HUES64 (cell line): ENCODE results near the gene PSMG1. TPM values are rescaled to one million over a fixed set of nuclear protein-coding genes. Genes with fewer than 3 reads are reported as not detected.
"Not testable (repeated sequence)": the region's sequence is repeated elsewhere in the genome, so short reads cannot be mapped to it uniquely, and the experiment has no call there.

Experiments
- H3K27ac ChIP-seq: 2 replicates; pipeline ENCODE4 v1.7.0; 2013; ENCODE audit warnings: low read depth, low read length, inconsistent platforms
- H3K27me3 ChIP-seq: 2 replicates; pipeline ENCODE4 v1.6.1; 2013; ENCODE audit warnings: mild to moderate bottlenecking, low read length; ENCODE audit not compliant: insufficient read depth
- H3K36me3 ChIP-seq: 2 replicates; pipeline ENCODE4 v1.6.1; 2013; ENCODE audit warnings: mild to moderate bottlenecking, low read length; ENCODE audit not compliant: insufficient read depth
- H3K4me1 ChIP-seq: 2 replicates; pipeline ENCODE4 v1.6.1; 2013; ENCODE audit warnings: mild to moderate bottlenecking, low read length, moderate library complexity; ENCODE audit not compliant: insufficient read depth
- H3K4me3 ChIP-seq: 2 replicates; pipeline ENCODE4 v1.5.1; 2013; ENCODE audit warnings: mild to moderate bottlenecking, low read length, moderate library complexity
- H3K9ac ChIP-seq: 2 replicates; pipeline ENCODE4 v1.6.1; 2013; ENCODE audit warnings: mild to moderate bottlenecking, low read depth, low read length
- H3K9me3 ChIP-seq: 2 replicates; pipeline ENCODE4 v1.6.1; 2013; ENCODE audit warnings: low read depth, low read length; ENCODE audit not compliant: insufficient read depth
- WGBS: fragments of 150-250, 120-280 bp; methylation state at CpG from one replicate; pipeline ENCODE4 v1.1.7; 2013; ENCODE audit warnings: missing lambda C conversion rate; 5-methylcytosine and 5-hydroxymethylcytosine counted together
- polyA plus RNA-seq, 2 experiments: library from polyadenylated mRNA; stranded (reverse); fragments of 50-300 nt; gene quantifications; one replicate each; pipeline ENCODE4 v1.2.3, GENCODE V29; 2013

Gene PSMG1, protein sequence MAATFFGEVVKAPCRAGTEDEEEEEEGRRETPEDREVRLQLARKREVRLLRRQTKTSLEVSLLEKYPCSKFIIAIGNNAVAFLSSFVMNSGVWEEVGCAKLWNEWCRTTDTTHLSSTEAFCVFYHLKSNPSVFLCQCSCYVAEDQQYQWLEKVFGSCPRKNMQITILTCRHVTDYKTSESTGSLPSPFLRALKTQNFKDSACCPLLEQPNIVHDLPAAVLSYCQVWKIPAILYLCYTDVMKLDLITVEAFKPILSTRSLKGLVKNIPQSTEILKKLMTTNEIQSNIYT
- 98.6 TPM for polyA plus RNA-seq (2013, experiment 1 of 2)
- polyA plus RNA-seq (2013, experiment 2 of 2): 85.3 TPM

DNA sequence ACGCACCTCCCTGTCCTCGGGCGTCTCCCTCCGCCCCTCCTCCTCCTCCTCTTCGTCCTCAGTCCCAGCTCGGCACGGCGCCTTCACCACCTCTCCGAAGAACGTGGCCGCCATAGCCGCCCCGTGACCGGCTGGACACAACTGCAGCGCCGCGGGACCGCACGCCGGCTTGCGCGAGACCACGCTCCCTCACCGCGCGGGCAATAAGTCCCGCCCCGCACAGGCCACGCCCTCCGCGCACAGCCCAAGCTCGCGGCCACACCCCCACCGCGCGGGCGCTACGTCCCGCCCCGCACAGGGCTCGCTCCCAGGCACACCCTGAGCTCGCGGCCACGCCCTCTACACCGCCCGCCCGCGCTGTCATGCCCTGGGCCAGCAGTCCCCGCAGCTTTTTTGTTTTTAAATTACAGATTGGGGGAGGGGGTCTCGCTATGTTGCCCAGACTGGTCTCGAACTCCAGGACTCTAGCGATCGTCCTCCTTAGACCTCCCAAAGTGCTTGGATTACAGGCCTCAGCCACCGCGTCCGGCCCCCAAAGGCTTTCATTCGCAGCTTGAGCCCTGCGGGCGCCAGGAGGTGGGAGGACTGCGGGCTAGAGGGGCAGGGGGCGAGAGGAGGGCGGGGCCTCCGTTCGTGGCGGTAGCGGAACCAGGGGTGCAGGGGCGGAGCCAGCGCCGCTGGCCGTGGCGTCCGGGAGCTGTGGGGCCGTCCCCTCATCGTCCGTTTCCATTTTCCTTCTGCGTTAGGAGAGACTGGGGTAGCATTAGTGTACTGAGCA lies at the start of gene PSMG1:
TSS of gene PSMG1 (minus strand) at position 180 of the 778 bp plus-strand sequence. CDS start at position 114, 66 bp downstream.
- peaks cover 23% of the 10 kb centered on the region for H3K36me3 ChIP-seq
- no peaks in the 10 kb centered on the region for H3K27me3 ChIP-seq
- peaks cover 21% of the 10 kb centered on the region for H3K4me1 ChIP-seq
- H3K27ac ChIP-seq: peak within 1 kb of the TSS; percentile 89
- H3K9ac ChIP-seq: peak within 1 kb of the TSS; percentile 95
- under 1% methylated on average over 76 of the region's 76 CpGs for WGBS
- no peaks in the 10 kb centered on the region for H3K9me3 ChIP-seq
- H3K4me3 ChIP-seq: peak within 1 kb of the TSS; percentile 87

DNA sequence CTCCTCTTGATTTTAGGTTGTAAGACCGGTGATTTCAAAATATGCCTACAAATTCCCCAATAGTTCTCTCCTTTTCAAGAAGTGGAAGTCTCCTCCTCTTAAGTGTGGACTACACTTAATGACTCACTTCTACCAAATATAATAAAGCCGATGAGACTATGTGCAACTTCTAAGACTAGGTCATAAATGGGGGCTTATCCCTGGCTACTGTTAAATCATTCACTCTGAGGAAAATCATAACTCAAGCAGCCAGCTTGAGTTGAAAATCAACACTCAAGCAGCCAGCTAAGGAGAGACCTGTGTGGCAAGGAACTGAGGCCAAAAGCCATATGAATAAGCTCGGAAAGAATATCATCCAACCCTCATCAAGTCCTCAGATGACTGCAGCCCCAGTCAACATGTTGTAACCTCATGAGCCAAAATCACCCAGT lies 49.6 kb upstream of the PSMG1 start:
- Histone ChIP-seq H3K27me3 (no peaks in the 10 kb centered on the region), H3K4me3 (no peak overlapping the region), H3K36me3 (peaks cover 95% of the 10 kb centered on the region), H3K27ac (no peak overlapping the region), H3K9ac (no peak overlapping the region), H3K9me3 (no peaks in the 10 kb centered on the region), H3K4me1 (no peaks in the 10 kb centered on the region)
- 91% methylated on average over 3 of the region's 3 CpGs for WGBS

DNA sequence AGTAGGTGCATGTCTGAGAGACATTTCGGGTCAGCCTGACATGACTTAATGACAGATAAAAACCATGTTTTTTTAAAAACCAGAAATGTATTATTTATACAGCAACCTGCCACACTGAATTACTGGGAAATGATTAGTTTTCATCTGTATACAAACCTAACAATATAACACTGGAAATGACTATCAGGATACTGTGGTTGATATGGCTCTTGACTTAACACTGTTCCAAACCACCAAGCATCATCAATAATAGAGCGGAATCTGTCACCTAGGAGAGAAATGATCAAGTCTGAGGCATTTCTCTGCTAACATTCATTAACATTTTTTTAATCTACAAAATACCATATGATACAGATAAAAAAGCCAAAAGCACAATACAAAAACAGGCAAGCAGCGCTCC lies 41.7 kb upstream of the PSMG1 start:
- 92% methylated on average over 3 of the region's 3 CpGs for WGBS
- Histone ChIP-seq H3K9me3 (no peaks in the 10 kb centered on the region), H3K36me3 (peaks cover 99% of the 10 kb centered on the region), H3K27me3 (no peaks in the 10 kb centered on the region), H3K27ac (no peak overlapping the region), H3K4me3 (no peak overlapping the region), H3K9ac (no peak overlapping the region), H3K4me1 (no peaks in the 10 kb centered on the region)

DNA sequence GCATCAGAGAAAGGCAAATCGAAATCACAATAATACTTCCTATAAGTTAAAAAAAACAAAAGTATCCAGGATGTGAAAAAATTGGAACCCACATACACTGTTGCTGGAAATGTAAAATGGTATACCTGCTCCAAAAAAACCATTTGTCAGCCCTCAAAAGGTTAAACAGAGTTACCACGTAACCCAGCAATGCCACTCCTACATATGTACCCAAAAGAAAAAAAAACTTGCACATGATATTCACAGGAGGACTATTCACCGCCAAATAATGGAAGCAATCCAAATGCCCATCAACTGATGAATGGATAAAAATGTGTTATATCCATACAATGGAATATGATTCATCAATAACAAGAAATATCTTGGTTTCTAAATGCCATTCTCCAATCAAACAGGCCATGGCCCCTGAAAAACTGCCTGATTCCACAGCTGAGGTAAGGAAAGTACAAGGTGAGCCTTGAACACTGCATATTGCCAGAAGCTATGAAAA lies 38.8 kb upstream of the PSMG1 start:
- Histone ChIP-seq H3K9me3 (no peaks in the 10 kb centered on the region), H3K4me1 (no peaks in the 10 kb centered on the region), H3K9ac (no peak overlapping the region), H3K4me3 (no peak overlapping the region), H3K36me3 (peaks cover 96% of the 10 kb centered on the region), H3K27me3 (no peaks in the 10 kb centered on the region), H3K27ac (no peak overlapping the region)
- WGBS: 95% methylated on average over 2 of the region's 3 CpGs

DNA sequence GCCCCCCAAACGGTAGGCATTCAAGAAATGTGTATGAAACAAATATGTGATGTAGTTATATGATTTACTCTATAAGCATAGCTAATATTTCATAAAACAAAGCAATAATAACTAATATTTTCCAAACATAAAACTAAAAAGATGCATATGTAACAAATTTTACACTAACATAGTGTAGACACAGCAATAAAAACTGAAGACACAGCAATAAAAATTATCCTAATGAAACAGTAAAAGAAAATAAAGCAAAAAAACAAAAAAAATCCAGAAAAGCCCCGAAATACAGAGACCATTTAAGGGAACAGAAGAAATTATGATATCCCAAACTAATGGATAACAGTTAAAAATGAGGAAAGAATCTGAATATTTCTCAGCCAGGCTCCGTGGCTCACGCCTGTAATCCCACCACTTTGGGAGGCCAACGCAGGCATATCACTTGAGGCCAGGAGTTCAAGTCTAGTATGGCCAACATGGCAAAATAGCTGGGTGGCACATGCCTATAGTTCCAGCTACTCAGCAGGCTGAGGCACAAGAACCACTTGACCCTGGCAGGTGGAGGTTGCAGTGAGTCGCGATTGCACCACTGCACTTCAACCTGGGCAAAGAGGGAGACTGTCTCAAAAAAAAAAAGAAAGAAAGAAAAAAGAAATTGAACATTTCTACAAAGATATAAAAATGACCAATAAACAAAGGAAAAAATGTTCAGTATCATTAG lies 38.2 kb upstream of the PSMG1 start:
- Histone ChIP-seq H3K9me3 (no peaks in the 10 kb centered on the region), H3K36me3 (peaks cover 94% of the 10 kb centered on the region), H3K4me1 (no peaks in the 10 kb centered on the region), H3K9ac (no peak overlapping the region), H3K4me3 (no peak overlapping the region), H3K27ac (no peak overlapping the region), H3K27me3 (no peaks in the 10 kb centered on the region)
- WGBS: 97% methylated on average over 6 of the region's 7 CpGs

DNA sequence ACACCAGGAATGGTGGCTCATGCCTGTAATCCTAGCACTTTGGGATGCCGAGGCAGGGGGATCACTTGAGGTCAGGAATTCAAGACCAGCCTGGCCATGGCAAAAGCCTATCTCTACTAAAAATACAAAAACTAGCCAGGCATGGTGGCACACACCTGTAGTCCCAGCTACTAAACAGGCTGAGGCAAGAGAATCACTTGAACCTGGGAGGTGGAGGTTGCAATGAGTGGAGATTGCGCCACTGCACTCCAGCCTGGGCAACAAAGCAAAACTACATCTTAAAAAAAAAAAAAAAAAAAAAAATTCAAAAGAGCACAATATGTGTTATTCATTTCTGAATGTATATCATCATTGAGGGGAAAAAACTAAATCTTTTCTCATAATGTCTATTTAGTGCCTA lies 37.6 kb upstream of the PSMG1 start:
- not testable (repeated sequence) for H3K4me1 ChIP-seq, H3K4me3 ChIP-seq, H3K27me3 ChIP-seq, H3K9ac ChIP-seq, H3K9me3 ChIP-seq, H3K27ac ChIP-seq
- peaks cover 94% of the 10 kb centered on the region for H3K36me3 ChIP-seq
- 95% methylated on average over 1 of the region's 2 CpGs for WGBS

DNA sequence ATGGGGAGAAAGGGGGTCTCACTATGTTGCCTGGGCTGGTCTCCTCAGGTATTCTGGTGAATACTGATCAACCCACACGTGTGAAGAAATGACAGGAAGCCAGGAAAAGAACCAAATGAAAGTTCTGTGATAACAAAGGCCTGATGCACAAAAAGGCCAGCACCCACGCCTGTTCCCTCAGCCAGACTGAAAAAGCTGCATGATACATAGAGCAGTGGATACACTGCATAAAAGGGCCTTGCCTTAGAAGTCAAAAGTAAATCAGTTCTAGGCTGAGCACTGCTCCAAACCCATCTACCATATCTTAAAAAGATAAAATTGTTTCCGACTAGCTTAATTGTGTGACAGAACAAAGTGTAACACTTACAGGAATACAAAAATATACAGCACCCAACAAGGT lies 36.9 kb upstream of the PSMG1 start:
- Histone ChIP-seq H3K4me3 (no peak overlapping the region), H3K27ac (no peak overlapping the region), H3K4me1 (no peaks in the 10 kb centered on the region), H3K9me3 (no peaks in the 10 kb centered on the region), H3K9ac (no peak overlapping the region), H3K36me3 (peaks cover 94% of the 10 kb centered on the region), H3K27me3 (no peaks in the 10 kb centered on the region)
- WGBS: 93% methylated on average over 3 of the region's 3 CpGs

DNA sequence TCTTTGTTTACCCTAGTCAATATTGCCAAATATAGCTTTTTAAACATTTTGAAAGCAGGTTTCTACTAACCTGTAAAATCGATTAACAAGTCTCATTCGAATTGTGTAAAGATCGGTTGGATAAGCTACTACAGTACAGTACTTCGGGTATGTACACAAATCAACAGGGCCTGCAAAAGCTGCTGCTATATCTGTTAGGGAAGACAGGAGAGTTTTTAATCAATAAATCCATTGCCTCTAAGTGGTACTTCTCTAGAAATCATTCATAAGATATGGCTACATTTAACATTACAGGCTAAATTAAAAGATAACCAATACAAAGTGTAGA lies 34.8 kb upstream of the PSMG1 start:
- H3K27me3 ChIP-seq: no peaks in the 10 kb centered on the region
- H3K9me3 ChIP-seq: no peaks in the 10 kb centered on the region
- no peak overlapping the region for H3K9ac ChIP-seq
- no peaks in the 10 kb centered on the region for H3K4me1 ChIP-seq
- no peak overlapping the region for H3K27ac ChIP-seq
- H3K36me3 ChIP-seq: peaks cover 93% of the 10 kb centered on the region
- WGBS: 94% methylated on average over 4 of the region's 4 CpGs
- no peak overlapping the region for H3K4me3 ChIP-seq

DNA sequence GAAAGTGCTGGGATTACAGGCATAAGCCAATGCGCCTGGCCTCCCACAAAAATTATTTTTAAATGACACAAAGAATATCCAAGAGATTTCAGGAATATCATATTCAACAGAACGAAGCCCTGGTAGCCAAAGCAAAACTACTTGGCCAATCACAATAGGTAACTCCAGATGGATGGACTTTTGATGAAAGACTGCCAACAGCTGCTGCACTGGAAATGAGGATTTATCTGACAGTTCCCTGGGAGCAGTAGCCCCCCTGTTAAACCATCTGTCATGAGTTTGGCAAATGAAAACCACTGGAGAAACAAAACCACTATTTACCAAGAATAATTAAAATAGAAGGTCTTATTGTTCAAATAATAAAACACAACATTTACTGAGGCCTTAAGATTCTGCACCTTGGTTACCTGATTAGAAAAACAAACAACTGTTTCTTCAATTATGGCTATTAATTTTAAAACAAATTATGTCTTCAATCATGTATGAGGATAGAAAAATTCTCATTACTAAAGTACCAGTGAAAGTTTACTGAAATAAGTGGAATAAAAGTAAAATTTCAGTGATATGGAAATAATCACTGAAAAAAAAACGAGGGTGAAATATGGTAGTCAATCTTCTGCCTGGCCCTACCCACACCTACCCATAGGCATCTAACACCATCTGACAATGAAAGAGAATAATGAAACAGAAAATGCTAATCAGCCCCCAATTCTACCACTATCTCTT lies 34.3 kb upstream of the PSMG1 start:
- 88% methylated on average over 3 of the region's 3 CpGs for WGBS
- no peak overlapping the region for H3K9ac ChIP-seq
- H3K4me1 ChIP-seq: no peaks in the 10 kb centered on the region
- no peaks in the 10 kb centered on the region for H3K27me3 ChIP-seq
- H3K9me3 ChIP-seq: no peaks in the 10 kb centered on the region
- no peak overlapping the region for H3K27ac ChIP-seq
- H3K4me3 ChIP-seq: no peak overlapping the region
- H3K36me3 ChIP-seq: peaks cover 93% of the 10 kb centered on the region

DNA sequence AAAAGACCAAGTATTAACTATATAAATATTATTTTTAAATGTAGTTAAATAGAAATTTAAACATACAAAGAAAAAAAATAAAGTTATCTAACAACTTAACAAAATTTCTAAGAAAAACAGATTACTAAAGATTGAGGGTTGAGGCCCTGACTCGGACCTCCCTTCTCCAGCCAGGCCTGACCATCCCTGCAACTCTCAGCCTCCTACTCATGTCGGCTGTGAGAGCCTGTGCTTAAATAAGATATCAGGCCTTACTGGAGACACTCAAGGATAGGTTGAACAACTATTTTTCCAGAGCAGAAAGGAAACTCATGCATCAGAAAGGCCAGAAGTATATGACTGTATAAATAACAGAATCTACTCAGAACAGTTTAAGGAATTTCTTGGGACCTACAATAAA lies 33.0 kb upstream of the PSMG1 start:
- no peak overlapping the region for H3K9ac ChIP-seq
- H3K9me3 ChIP-seq: no peaks in the 10 kb centered on the region
- no peak overlapping the region; the same call in 1 of the 2 replicates for H3K27ac ChIP-seq
- WGBS: 94% methylated on average over 2 of the region's 2 CpGs
- no peak overlapping the region for H3K4me3 ChIP-seq
- H3K27me3 ChIP-seq: no peaks in the 10 kb centered on the region
- H3K36me3 ChIP-seq: peaks cover 93% of the 10 kb centered on the region
- no peaks in the 10 kb centered on the region for H3K4me1 ChIP-seq
